ENCODE data around the gene CAMP.
A peak's percentile ranks its signal among the peaks of the same experiment; 100 is the strongest.
"Not testable (repeated sequence)": the region's sequence is repeated elsewhere in the genome, so short reads cannot be mapped to it uniquely, and the experiment has no call there.

Gene CAMP

DNA sequence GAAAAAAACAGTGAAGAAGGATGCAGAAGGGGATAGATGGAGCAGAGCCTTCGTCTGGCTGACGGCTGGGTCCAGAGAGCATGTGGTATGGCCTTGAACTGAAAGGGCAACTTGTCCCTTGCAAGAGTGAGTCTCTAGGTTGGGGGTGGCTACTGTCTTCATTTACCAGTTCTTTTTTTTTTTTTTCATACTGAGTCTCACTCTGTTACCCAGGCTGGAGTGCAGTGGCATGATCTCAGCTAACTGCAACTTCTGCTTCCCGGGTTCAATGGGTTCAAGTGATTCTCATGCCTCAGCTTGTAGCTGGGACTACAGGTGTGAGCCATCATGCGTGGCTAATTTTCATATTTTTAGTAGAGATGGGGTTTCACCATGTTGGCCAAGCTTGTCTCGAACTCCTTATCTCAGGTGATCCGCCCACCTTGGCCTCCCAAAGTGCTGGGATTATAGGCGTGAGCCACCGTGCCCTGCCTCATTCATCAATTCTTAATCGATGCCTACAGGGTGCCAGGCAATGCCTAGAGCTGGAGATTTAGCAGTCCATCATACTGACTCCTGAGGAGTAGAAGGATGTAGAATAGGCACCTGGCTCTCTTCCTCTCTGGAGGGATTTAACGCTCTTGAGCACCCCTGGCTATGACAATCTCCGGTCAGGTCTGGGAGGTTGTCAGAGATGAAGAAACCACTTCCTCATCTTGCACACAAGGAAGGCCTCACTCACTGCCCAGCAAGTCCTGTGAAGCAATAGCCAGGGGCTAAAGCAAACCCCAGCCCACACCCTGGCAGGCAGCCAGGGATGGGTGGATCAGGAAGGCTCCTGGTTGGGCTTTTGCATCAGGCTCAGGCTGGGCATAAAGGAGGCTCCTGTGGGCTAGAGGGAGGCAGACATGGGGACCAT is at the start of gene CAMP:
Gene CAMP (plus strand): TSS at position 880 of the 898 bp plus-strand sequence. CDS start 17 bp downstream, at position 897.
- no peak for DNase-seq (ENCODE audit: low read depth in 2 of 2)

GRCh38 chr3:48178072-48178471 is 45.2 kb upstream of the CAMP start:
- DNase-seq (ENCODE audit: low read depth in 2 of 2), result no peak

- no peak for DNase-seq (ENCODE audit: low read depth in 2 of 2)
Measured at GRCh38 chr3:48180021-48180420, 43.3 kb upstream of the CAMP start.

DNA sequence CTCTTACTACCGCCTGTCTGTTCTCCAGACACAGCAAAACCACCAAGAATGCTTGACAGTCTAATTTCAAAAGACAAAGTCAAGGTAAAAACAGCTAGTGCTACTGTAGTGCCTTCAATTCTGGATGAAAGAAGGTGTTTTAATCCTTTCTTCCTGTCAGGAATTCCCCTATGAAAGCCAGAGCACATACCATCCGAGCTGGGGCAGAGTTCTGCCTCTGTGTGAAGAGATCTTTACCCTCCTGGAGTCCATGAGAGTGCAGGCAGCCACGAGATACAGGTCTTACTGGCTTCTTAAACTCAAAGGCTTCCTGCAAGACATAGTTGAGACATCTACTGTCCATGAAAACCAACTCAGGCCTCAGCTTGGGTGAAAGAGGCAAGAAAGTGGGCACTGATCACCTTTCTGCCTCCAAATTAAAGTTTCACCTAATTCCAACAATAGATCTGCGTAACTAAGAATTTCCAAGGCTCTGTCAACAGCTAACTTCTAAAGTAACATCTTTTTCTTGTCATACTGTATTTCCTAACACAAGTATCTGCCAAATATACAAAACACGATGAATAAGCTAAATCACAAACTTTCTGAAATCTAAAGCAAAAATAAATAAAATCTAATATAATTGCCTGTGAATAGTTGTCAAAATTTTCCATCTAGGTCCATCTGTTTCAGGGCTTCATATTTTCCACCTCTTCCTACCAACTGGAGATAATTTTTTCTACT is 42.6 kb upstream of the CAMP start:
- no peak for DNase-seq (ENCODE audit: low read depth in 2 of 2)

DNA sequence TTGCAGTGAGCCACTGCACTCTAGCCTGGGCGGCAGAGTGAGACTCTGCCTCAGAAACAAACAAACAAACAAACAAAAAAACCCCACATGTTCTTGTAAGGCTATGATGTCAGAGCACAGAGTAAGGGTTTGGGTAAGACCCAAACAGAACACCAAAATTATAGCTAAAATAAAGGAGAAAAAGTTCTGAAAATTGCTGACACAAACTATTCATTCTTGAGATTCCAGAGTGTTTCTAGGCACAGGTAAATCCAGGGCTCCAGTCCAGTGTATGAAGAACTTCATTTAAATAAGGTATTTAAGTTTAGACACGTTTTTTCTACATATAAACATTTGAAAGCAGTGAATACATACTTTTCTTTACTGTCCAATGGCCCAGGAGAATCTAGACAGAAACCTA is 39.0 kb upstream of the CAMP start:
- DNase-seq (ENCODE audit: low read depth in 2 of 2), result no peak

GRCh38 chr3:48185129-48185528 is 38.2 kb upstream of the CAMP start:
- no peak for DNase-seq (ENCODE audit: low read depth in 2 of 2)

DNA sequence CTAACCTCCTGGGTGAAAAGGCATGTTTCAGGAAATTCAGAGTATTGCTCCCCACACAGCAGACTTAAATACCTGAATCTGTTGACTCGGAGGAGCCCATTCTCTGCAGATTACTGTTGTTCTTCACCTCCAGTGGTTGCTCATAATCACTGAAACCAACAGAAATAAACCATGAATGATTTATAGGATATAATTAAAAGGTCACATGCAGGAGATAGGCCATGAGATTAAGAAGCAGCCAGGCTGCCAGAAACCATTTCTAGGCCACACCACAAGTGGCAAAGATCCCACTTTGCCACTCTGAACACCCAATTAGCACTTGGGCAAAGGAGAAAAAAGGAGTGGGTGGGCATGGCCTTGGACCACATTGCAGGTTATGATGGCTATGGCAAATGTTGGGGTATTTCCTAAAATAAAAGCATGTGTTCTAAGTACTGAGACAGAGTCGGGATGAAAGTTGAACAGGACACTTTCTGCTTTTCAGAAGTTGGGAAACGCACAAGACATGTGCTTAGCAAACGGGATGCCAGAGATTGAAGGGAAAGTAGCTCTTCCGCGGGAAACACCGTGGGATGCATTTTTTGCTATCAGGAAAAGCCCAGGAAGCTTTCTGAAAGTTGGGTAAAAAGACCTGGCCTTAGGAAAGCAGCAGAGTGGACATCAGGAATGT is 36.5 kb upstream of the CAMP start:
- DNase-seq (ENCODE audit: low read depth in 2 of 2), result no peak

DNA sequence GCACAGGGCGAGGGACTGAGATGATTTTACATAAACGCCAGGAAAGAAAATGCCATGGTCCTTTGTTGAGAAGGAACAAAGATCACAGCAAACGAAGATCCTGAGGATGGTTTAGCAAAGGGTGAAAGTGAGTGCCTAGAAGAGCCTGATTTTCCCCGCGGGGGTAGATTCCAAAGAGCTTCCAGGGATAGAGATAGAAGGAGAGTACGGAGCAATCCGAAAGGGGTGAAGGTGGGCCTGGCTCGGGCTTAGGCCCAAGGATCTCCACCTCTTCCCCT is 36.1 kb upstream of the CAMP start:
- DNase-seq (ENCODE audit: low read depth in 2 of 2), result no peak

DNA sequence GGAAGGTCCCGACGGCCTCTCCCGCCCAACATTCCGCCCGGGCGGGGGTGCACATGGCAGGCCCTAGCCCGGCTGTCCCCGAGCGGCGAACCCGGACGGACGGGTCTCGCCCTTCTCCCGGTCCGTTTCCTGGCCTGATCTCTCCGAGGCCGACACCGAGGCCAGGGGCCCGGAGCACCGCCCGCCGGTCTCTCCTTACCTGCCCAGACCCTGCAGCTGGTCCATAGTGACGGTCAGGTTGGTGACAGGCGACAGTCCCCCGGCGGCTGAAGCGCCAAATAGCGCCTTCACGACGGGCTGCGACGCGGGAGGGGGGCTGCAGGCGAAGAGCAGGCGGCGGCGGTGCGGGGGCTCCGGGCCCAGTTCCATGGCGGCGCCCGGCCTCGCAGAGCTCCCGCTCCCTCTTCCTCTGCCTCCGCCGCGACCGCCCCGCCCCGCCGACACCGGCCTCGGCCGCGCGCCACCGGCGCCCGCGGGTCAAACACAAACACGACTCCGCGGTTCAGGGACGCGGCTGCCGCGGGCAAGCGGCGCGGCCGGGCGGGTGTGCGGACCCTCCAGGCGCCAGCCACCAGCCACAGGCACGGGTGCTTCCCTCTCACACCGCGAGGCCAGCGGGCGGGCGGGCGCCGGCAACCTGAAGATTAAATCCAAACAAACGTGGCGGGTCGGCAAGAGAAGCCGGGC is 35.6 kb upstream of the CAMP start:
- no peak for DNase-seq (ENCODE audit: low read depth in 2 of 2)

GRCh38 chr3:48188266-48189201 is 34.8 kb upstream of the CAMP start, which contains the start of gene CDC25A:
TSS of gene CDC25A (minus strand) at chr3:48188417. CDS start at chr3:48187947, 470 bp downstream.
- DNase-seq (ENCODE audit: low read depth in 2 of 2), result peak; percentile 83 to 86

- no peak for DNase-seq (ENCODE audit: low read depth in 2 of 2)
Measured at GRCh38 chr3:48189321-48189720, 34.0 kb upstream of the CAMP start.

DNA sequence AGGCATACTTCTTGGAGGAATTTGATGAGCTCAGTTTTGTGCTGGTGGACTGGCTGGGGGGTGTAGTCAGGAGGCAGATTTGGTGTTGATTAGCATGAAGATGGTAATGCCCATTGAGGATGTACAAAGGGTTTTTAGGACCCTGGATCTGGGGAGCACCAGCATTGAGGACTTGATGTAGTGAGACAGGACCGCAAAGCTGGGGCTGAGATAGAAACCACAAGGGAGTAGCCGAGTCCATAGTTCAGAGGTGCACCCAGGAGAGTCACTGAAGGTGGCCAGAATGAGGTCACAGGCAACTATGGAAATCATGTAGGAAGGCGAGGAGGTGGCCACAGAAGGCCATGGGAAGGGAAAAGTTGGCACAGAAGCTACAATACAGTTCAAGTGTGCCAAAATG is 32.4 kb upstream of the CAMP start:
- DNase-seq (ENCODE audit: low read depth in 2 of 2), result no peak

DNA sequence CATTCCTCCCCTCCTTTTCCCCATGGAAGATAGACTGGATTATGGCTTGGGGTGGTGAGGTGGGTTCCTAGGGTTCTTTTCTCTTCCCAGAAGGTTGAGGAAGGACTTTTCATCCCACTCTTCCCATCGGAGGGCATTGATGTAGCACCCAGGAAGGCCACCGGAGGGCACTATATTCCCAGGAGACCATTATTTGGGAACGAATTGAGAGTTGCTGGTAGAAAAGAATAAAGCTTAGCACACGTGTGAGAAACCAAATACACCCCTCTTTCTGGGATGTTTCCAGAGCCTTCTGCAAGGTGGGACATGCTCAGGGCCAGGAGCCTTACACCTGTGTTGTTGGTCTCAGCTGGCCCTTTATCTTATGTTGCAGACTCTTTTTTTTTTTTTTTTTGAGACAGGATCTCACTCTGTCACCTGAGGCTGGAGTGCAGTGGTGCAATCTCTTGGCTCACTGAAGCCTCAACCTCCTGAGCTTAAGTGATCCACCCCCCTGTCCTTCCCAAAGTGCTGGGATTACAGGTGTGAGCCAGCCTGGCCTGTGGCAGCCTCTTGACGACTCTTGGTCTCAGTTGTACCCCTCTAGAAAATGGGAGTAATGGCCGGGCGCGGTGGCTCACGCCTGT is 28.7 kb upstream of the CAMP start:
- no peak for DNase-seq (ENCODE audit: low read depth in 2 of 2)

DNA sequence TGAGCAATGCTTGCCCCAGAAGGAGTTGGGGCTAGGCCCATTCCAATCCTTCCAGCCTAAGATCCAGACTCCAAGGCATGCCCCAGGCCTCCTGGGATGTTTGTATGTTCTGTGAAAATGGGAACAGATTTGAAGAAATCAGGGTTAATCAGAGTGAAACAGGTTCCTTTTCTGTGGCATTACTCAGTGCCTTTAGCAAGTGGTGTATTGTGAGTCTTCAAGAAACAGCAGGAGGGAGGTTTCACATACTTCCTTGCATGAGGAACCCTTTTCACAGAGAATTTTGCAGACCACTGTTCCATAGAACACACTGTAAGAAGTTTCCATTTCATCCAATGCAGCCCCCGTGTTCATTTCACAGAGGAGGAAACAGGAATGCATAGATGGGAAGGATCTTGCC is 26.7 kb upstream of the CAMP start:
- DNase-seq (ENCODE audit: low read depth in 2 of 2), result no peak

- DNase-seq (ENCODE audit: low read depth in 2 of 2), result no peak
Measured at GRCh38 chr3:48199117-48199516, 24.2 kb upstream of the CAMP start.

DNA sequence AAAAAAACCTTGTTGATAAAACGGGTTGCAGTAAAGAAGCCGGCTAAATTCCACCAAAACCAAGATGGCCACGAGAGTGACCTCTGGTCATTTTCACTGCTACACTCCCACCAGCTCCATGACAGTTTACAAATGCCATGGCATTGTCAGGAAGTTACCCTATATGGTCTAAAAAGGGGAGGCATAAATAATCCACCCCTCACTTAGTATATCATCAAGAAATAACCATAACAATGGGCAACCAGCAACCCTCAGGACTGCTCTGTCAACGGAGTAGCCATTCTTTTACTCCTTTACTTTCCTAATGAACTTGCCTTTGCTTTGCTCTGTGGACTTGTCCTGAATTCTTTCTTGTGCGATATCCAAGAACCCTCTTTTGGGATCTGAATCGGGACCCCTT is 20.7 kb upstream of the CAMP start:
- DNase-seq (ENCODE audit: low read depth in 2 of 2), result no peak

DNA sequence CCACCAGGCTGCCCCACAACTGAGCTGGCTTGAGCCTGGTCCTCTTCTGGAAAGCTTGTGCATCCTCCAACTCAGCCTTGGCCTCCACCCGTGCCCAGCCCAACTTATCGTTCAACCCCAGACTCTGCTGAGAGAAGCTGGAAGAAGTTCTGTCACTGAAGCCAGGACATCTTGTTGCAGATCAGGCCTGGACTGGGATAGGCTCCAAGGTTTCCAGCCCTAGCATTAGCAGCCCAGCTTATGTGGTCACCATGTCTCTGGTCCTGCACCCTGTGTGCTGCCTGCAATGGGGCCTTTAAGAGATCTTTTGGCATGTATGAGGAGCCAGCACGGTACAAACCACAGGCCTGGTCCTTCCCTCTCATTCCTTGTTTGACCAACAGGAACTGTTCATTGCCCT is 15.2 kb upstream of the CAMP start:
- no peak for DNase-seq (ENCODE audit: low read depth in 2 of 2)

DNA sequence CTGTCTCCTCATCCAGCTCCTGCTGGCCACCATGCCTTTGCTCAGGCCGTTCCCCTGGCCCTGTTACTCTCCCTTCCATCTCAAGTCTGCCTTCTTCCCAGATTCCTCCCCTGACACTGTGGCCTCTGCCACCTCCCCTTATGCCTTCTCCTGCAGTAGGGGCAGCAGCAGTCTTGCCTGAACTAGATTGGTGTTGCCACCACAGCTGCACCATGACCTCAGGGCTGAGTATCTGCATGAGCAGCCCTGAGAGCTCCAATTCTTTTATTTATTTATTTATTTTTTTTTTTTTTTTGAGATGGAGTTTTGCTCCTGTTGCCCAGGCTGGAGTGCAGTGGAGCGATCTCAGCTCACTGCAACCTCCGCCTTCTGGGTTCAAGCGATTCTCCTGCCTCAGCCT is 13.8 kb upstream of the CAMP start:
- DNase-seq (ENCODE audit: low read depth in 2 of 2), result no peak

GRCh38 chr3:48210534-48210933 is 12.8 kb upstream of the CAMP start:
- DNase-seq (ENCODE audit: low read depth in 2 of 2), result not testable (repeated sequence)

GRCh38 chr3:48211776-48212175 is 11.5 kb upstream of the CAMP start:
- not testable (repeated sequence) for DNase-seq (ENCODE audit: low read depth in 2 of 2)
